Adipocyte (in vitro differentiated cells): Measurements from ENCODE around the gene CDH23.
"Not testable (repeated sequence)": the region's sequence is repeated elsewhere in the genome, so short reads cannot be mapped to it uniquely, and the experiment has no call there.

ENCODE experiments used
- DNase-seq: peaks from one replicate; pipeline ENCODE4 v3.0.0-alpha.2; 2015; ENCODE audit warnings: low read depth
- H3K27me3 ChIP-seq: replicated peaks from 2 replicates; pipeline ENCODE4 v1.7.0; 2013; ENCODE audit warnings: mild to moderate bottlenecking, low read length, moderate library complexity; ENCODE audit not compliant: control insufficient read depth, insufficient read depth
- H3K36me3 ChIP-seq: 2 replicates; pipeline ENCODE4 v1.7.0; 2013; ENCODE audit warnings: low read length, mild to moderate bottlenecking, moderate library complexity; ENCODE audit not compliant: control insufficient read depth, insufficient read depth, severe bottlenecking
- H3K4me1 ChIP-seq: 2 replicates; pipeline ENCODE4 v1.7.0; 2013; ENCODE audit warnings: mild to moderate bottlenecking, low read length, moderate library complexity; ENCODE audit not compliant: control insufficient read depth, insufficient read depth
- H3K4me3 ChIP-seq: 2 replicates; pipeline ENCODE4 v1.7.0; 2013; ENCODE audit warnings: mild to moderate bottlenecking, low read length, moderate library complexity
- H3K9ac ChIP-seq: 2 replicates; pipeline ENCODE4 v1.7.0; 2013; ENCODE audit warnings: mild to moderate bottlenecking, low read length, moderate library complexity
- H3K9me3 ChIP-seq: 2 replicates; pipeline ENCODE4 v1.7.0; 2013; ENCODE audit warnings: mild to moderate bottlenecking, low read length, moderate library complexity; ENCODE audit not compliant: control insufficient read depth

Gene CDH23

GRCh38 chr10:71599518-71599917 lies 202.8 kb downstream of the CDH23 start:
- Histone ChIP-seq H3K9me3 (no peaks in the 10 kb centered on the region), H3K27me3 (no peaks in the 10 kb centered on the region), H3K4me1 (peaks cover 40% of the 10 kb centered on the region), H3K9ac (peak overlapping the region; percentile 0), H3K4me3 (no peak overlapping the region), H3K36me3 (no peaks in the 10 kb centered on the region)
- no peak for DNase-seq

- not testable (repeated sequence) for H3K9ac ChIP-seq, H3K27me3 ChIP-seq, H3K4me3 ChIP-seq, H3K9me3 ChIP-seq, H3K36me3 ChIP-seq, DNase-seq
- peaks cover 48% of the 10 kb centered on the region for H3K4me1 ChIP-seq
Measured at GRCh38 chr10:71600242-71600641, 203.5 kb downstream of the CDH23 start.

GRCh38 chr10:71600849-71601248 lies 204.1 kb downstream of the CDH23 start:
- no peak overlapping the region for H3K4me3 ChIP-seq
- peak; percentile 79 for DNase-seq
- peaks cover 54% of the 10 kb centered on the region for H3K4me1 ChIP-seq
- H3K9me3 ChIP-seq, result no peaks in the 10 kb centered on the region
- no peaks in the 10 kb centered on the region for H3K27me3 ChIP-seq
- H3K36me3 ChIP-seq, result no peaks in the 10 kb centered on the region
- H3K9ac ChIP-seq, result no peak overlapping the region

GRCh38 chr10:71601273-71601672 lies 204.6 kb downstream of the CDH23 start:
- no peak for DNase-seq
- Histone ChIP-seq H3K4me1 (peaks cover 55% of the 10 kb centered on the region), H3K36me3 (no peaks in the 10 kb centered on the region), H3K9me3 (no peaks in the 10 kb centered on the region), H3K4me3 (no peak overlapping the region), H3K27me3 (no peaks in the 10 kb centered on the region), H3K9ac (no peak overlapping the region)

- DNase-seq, result no peak
- no peaks in the 10 kb centered on the region for H3K27me3 ChIP-seq
- H3K9me3 ChIP-seq, result no peaks in the 10 kb centered on the region
- no peak overlapping the region for H3K9ac ChIP-seq
- no peaks in the 10 kb centered on the region for H3K36me3 ChIP-seq
- H3K4me1 ChIP-seq, result peaks cover 46% of the 10 kb centered on the region
- H3K4me3 ChIP-seq, result no peak overlapping the region
Measured at GRCh38 chr10:71603150-71603549, 206.4 kb downstream of the CDH23 start.

GRCh38 chr10:71603754-71604153 lies 207.0 kb downstream of the CDH23 start:
- Histone ChIP-seq H3K4me1 (peaks cover 41% of the 10 kb centered on the region), H3K9ac (no peak overlapping the region), H3K36me3 (no peaks in the 10 kb centered on the region), H3K27me3 (no peaks in the 10 kb centered on the region), H3K4me3 (no peak overlapping the region), H3K9me3 (no peaks in the 10 kb centered on the region)
- DNase-seq, result no peak

GRCh38 chr10:71604324-71605018 lies 207.8 kb downstream of the CDH23 start:
- H3K9me3 ChIP-seq, result no peaks in the 10 kb centered on the region
- no peak overlapping the region for H3K9ac ChIP-seq
- no peak overlapping the region for H3K4me3 ChIP-seq
- H3K36me3 ChIP-seq, result no peaks in the 10 kb centered on the region
- H3K4me1 ChIP-seq, result peaks cover 35% of the 10 kb centered on the region
- DNase-seq, result peak; percentile 32
- H3K27me3 ChIP-seq, result no peaks in the 10 kb centered on the region

GRCh38 chr10:71605263-71605962 lies 208.7 kb downstream of the CDH23 start:
- DNase-seq, result no peak
- Histone ChIP-seq H3K9ac (peak overlapping the region; percentile 36), H3K4me1 (peaks cover 30% of the 10 kb centered on the region), H3K9me3 (no peaks in the 10 kb centered on the region), H3K27me3 (peaks cover 3% of the 10 kb centered on the region), H3K4me3 (no peak overlapping the region), H3K36me3 (no peaks in the 10 kb centered on the region)

GRCh38 chr10:71606257-71607081 lies 209.7 kb downstream of the CDH23 start:
- no peaks in the 10 kb centered on the region for H3K36me3 ChIP-seq
- DNase-seq, result no peak
- H3K4me3 ChIP-seq, result no peak overlapping the region
- H3K27me3 ChIP-seq, result peaks cover 3% of the 10 kb centered on the region
- H3K4me1 ChIP-seq, result peaks cover 19% of the 10 kb centered on the region
- no peaks in the 10 kb centered on the region for H3K9me3 ChIP-seq
- no peak overlapping the region for H3K9ac ChIP-seq

- H3K36me3 ChIP-seq, result no peaks in the 10 kb centered on the region
- no peaks in the 10 kb centered on the region for H3K9me3 ChIP-seq
- H3K4me3 ChIP-seq, result no peak overlapping the region
- H3K9ac ChIP-seq, result no peak overlapping the region
- H3K4me1 ChIP-seq, result peaks cover 17% of the 10 kb centered on the region
- peaks cover 3% of the 10 kb centered on the region for H3K27me3 ChIP-seq
- DNase-seq, result no peak
Measured at GRCh38 chr10:71607082-71607443, 210.3 kb downstream of the CDH23 start.
